Stomach (tissue), 4 donors: ENCODE measurements around the gene SUPT16H.

Experiments used
- EP300 ChIP-seq: sonication (generic); formaldehyde crosslinking; IDR thresholded peaks from one replicate; pipeline ENCODE4 v1.6.1; 2017; ENCODE audit warnings: antibody characterized with exemption
- POLR2AphosphoS5 ChIP-seq, 3 donors: sonication (generic); formaldehyde crosslinking; IDR thresholded peaks; one replicate each; pipeline ENCODE4 v1.6.1; 2016; ENCODE audit warnings: antibody characterized with exemption in 3 of 3
- TF ChIP-seq, protein P1 (sequence below), 7 experiments: fragments of 450-650 bp in 4 of 7; fragments of 200-600 bp in 3 of 7; sonication (generic) in 3 of 7; IDR thresholded peaks; one replicate each; pipeline ENCODE4 v1.5.1; 2016 to 2019; ENCODE audit warnings: antibody characterized with exemption in 7 of 7, control low read depth in 2 of 7, mild to moderate bottlenecking in 1 of 7

DNA sequence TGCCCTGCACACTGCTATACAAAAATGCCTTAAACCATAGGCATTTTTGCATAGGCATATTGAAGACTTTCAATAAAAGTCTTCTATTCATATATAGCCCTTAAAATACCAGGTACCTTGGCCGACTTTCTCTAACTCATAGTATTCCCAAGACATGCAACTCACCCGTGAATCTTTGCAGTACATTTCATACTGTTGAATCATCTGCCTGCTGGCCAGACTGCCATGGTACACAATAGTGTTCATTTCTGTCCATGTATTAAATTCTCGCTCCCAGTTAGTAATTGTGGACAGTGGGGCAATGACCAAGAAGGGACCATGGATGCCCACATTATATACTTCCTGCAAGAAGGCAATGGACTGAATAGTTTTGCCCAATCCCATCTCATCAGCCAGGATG, 24.3 kb upstream of the SUPT16H start:
- TF ChIP-seq EP300 (no peak), POLR2AphosphoS5 (IDR thresholded peaks at IDR 0.05) (no peak)
- TF ChIP-seq, protein P1, sequence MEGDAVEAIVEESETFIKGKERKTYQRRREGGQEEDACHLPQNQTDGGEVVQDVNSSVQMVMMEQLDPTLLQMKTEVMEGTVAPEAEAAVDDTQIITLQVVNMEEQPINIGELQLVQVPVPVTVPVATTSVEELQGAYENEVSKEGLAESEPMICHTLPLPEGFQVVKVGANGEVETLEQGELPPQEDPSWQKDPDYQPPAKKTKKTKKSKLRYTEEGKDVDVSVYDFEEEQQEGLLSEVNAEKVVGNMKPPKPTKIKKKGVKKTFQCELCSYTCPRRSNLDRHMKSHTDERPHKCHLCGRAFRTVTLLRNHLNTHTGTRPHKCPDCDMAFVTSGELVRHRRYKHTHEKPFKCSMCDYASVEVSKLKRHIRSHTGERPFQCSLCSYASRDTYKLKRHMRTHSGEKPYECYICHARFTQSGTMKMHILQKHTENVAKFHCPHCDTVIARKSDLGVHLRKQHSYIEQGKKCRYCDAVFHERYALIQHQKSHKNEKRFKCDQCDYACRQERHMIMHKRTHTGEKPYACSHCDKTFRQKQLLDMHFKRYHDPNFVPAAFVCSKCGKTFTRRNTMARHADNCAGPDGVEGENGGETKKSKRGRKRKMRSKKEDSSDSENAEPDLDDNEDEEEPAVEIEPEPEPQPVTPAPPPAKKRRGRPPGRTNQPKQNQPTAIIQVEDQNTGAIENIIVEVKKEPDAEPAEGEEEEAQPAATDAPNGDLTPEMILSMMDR (IDR thresholded peaks at IDR 0.05), result no peak
